Superior temporal gyrus (tissue), 1 donor: ENCODE results near the gene RAB20.
"Not testable (repeated sequence)": the region's sequence is repeated elsewhere in the genome, so short reads cannot be mapped to it uniquely, and the experiment has no call there.

ENCODE experiments used
- DNase-seq: peaks from one replicate; pipeline ENCODE4 v3.0.0-alpha.2; 2016; ENCODE audit errors: extremely low spot score

The RAB20 gene

DNA sequence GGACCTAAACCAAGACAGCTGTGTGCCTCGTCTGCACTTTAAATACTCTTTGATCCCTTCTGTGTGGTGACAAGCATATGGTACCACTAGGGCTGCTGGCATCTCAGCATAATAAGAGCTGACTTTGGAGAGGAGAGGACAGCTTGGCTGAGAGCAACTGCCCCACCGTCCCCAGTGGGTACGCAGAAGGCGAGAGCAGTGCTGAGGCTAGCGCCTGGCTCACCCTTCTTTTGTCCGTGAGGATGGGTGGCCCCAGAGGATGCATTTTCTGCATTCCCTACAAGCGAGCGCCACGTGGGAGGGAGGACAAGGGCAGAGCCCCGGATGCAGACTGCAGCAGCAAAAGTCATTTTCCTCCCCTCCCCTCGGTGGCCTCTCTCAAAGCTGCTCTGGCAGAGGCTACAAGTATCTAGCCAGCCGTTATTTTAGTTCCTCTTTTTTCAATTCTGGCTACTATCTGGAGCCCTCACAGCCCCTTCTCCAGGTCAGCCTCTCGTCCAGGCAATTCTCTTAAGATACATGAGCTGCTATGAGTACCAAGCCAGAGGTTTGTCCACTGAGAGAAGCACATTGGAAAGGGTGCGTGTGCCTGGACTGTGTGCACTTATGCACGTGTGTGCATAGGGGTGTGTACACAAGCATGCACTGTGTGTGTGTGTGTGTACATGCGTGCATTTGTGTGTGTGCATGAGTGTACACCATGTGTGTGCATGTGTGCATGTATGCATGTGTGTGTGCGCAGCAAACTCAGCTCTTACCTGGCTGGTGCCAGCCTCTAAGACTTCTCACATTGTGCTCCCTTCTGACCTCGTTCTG is 51.3 kb downstream of the RAB20 start:
- DNase-seq: no peak

DNA sequence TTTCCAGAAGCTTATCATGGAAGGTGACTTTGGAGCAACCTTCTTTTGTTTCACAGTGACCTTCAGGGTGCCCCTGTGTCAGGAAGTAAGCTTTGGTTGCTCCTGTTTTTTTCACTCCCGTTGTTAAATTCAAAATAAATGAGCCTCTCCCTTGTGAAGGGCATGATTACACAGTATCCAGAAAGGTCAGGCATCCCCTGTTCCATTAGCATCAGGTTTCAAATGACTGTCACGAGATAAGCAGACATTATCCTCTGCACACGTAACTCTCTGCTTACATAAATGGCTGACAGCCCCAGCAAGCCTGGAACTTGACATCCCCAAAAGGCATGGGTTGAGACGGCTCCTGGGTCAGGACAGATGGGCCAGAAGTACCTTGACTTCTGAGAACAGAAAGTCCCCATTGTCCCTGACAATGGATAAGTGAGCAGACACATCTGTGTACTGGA is 52.0 kb downstream of the RAB20 start:
- DNase-seq: no peak

DNA sequence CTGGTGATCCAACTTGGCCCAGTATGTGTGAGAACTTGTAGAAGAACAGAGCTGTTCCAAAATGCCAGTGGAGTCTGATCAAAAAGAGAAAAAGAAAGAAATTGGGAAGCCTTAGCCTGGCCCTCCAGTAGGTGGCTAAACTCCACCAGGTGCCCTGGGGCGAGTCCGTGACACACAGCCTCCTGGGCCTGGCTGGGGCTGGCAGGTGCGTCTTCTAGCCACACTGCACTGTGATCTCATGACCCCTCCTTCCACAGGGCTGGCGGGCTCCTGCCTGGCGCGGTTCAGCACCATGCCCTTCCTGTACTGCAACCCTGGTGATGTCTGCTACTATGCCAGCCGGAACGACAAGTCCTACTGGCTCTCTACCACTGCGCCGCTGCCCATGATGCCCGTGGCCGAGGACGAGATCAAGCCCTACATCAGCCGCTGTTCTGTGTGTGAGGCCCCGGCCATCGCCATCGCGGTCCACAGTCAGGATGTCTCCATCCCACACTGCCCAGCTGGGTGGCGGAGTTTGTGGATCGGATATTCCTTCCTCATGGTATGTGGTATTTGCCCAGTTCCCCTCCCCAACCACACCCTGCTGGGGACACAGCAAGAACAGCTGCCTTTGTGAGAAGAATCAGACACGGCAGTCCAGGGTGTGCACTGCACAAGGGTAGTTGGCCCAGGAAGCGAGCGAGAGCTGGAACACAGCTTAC is 53.7 kb downstream of the RAB20 start:
- DNase-seq: no peak

DNA sequence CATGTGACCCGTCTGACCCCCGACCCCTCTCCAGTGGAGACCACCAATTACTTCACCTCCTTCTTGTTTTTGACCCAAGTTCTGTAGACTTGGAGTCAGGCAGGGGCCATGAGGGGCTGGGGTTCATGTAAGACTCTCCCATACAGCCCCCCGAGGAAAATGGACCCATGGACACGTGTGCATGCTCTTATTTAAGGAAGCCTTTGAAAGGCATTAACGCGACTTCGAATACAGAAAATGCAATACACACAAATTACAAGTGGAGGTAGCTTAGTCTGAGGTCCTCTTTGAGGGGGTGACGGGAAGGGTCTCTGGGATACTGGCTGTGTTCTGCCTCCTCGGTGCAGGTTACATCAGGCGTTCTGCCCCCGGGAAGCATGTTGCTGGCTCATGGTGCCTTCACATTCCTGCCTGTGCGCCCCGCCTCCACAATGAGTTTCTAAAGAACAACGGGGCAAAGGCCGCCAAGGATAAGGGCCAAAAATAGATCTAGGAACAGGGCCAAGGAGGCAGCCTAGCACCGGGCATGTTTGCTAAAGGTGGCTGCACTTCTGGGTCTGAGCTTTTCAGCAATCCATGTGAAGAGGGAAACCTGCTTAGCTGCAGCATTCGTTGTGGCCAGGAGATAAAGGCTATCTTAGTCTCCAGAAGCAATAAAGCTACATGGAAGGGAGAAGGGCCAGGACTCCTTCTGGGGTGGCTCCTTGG is 54.5 kb downstream of the RAB20 start:
- no peak for DNase-seq

DNA sequence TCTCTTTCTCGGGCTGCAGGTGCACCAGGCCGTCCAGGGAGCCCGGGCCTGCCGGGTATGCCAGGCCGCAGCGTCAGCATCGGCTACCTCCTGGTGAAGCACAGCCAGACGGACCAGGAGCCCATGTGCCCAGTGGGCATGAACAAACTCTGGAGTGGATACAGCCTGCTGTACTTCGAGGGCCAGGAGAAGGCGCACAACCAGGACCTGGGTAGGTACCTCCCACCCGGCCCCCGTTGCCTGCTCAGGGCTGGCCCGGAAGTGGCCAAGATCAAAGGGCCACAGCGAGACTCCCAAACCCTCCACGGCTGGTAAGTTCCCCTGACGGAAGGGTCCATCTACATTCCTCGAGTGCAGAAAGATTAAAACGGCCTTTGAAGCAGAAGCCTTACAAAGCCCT is 55.1 kb downstream of the RAB20 start:
- no peak for DNase-seq

DNA sequence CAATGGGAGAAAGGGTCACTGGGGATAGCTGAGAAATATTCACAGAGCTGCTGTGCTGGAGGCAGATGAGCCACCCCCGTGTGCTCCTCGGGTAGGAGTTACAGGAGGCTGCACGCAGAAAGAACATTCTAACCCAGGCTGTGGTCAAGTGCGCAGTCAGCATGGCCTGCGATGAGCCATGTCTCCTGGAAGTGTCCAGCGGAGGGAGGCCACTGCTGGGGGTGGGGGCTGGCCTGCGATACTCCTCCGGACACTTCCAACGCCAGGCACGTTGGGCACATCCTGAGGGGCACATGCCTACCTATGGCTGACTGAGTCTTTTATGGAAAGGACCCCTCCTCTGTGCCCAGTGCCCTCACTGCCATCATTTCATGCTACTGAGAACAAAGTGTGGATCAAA is 55.9 kb downstream of the RAB20 start:
- DNase-seq: no peak

DNA sequence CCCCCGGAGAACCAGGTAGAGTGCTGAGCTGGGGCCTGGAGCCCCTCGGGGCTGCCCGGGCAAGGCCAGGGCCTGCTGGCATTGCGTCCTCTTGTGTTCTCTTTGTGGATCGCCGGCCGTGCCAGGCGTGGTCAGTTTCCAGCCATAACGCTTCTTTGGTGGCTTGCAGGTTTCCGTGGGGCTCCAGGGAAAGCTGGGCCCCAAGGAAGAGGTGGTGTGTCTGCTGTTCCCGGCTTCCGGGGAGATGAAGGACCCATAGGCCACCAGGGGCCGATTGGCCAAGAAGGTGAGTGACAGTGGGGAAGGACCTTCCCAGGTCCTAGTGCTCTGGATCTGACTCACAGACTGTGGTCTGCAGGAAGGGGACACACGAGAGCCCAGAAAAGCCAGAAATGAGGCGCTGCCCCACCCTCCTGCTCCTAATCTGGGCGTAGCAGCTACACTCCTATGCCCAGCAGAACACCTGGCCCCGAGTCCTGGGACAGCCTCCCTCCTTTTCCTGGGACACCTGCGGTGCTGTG is 57.5 kb downstream of the RAB20 start:
- DNase-seq: no peak

DNA sequence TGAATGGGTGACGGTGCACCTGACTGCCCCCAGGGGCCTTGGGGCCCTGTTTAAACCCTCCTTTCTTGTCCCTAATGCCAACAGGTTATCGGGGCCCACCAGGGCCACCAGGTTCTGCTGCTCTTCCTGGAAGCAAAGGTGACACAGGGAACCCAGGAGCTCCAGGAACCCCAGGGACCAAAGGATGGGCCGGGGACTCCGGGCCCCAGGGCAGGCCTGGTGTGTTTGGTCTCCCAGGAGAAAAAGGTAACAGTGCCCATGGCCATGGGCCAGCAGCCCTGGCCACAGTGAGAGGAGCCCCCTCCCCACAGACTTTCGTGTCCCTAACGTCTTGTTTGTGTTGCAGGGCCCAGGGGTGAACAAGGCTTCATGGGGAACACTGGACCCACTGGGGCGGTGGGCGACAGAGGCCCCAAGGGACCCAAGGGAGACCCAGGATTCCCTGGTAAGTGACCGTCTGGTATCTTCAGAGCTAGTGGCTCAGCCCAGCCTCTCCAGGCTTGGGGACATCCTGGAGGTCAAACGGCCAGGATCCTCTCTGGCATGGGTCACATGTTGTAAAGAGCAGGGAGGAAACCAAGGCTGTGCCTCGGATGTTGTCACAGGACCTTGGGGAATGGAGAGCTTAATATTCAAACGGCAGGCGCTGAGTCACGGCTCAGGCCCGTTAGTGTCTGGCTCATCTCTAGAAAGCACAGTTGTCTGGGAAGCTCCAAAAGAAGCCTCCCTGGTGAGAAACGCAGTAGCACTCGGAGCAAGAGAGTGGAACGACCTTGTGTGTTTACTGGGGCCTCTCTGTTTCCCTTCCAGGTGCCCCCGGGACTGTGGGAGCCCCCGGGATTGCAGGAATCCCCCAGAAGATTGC is 58.3 kb downstream of the RAB20 start:
- no peak for DNase-seq

DNA sequence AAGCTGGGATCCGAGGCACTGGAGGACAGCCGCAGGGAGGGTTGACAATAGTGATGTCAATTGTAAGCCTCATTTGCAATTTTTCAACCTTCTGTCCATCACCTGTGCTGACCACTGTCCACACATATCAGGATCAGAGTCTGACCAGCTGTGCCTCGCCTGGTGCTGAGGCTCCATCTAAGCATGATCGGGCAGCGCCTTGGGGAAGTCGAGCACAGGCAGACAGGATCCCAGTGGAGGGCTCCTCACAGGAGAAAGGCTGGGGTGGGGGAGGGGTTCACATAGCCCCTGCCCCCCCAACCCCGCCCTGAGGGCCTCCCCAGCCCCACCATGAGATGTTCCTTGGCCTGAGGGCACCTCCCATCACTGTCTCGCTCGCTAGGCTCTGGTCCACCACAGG is 60.3 kb downstream of the RAB20 start:
- DNase-seq: no peak

DNA sequence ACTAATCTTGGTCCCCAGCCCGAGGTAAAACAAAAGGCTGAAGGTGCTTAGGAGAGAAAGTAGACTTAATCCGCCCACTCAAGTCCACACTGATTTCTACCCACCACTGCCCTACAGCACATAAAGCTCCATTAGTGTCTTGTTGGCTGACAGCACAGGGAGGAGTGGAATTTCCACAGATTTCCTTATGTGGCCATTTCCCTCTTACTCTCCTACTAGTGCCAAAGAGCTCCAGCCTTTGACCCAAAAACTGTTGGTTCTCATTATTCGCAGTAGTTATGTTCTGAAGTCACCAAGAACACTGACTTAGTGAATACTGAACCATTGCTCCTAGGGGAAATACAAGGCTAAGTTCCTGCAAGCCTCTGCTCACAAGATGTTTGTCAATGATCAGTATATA is 61.2 kb downstream of the RAB20 start:
- DNase-seq: no peak

DNA sequence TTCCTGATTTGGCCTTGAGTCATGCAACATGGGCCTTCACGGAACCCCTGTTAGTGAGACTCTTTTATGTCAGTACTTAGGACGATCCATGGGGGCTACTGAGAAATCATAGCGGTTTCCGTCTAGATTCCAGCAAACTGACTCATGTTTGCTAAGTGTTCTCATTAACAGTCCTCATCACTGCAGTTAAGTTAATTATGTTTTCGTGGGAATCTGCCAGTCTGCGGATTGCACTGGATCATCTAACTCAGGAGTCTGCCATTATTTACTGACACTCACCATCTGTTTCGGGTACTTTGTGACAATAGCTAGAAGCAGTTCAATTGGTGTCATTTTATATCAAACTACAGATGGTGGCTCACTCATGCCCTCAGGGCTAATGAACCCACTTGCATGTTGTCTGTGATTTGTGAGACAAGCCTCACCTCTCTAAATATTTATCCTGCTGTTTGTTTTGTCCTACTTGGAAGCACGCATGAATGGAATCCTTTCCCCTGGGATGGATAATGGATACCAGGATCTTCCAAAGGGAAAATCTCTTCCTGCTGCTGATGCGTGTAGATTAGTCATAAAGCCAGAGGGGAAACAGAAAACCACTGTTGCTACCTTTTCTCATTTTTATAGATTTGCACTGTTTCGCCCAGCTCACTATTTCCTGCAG is 61.8 kb downstream of the RAB20 start:
- no peak for DNase-seq

DNA sequence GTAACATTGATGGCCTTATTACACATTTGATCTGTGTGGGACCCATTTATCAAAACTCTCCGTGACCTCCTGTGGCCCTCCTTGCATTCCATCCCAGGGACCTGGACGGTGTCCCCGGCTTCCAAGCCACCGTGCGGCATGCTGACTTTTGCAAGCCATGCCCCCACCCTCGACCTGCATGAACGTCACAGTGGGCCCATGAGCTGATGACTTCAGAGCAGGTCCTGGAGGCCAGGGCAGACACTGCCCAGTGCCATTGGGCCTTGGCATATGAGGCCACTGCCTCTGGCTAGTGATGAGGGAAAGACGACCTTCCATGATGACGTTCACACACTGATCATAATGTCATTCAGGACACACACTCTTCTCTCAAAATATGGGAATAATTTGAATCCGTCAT is 62.8 kb downstream of the RAB20 start:
- no peak for DNase-seq

DNA sequence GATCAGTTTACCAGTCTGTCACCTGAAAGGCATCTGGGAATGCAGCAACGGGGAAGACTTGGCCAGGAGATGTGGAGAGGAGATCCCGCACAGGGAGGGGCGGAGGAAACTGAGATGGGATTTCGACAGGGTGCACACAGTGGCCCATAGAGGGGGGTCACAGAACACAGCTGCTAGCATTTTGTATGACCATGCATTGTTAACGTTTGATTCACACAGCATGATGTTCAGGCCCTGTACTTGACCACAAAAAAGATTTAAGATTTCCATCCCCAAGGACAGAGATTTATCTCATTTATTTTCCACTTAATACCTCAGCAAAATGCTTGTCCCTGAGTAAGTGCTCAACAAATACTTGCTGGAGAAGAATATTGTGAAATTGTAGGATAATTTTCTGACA is 63.2 kb downstream of the RAB20 start:
- no peak for DNase-seq

DNA sequence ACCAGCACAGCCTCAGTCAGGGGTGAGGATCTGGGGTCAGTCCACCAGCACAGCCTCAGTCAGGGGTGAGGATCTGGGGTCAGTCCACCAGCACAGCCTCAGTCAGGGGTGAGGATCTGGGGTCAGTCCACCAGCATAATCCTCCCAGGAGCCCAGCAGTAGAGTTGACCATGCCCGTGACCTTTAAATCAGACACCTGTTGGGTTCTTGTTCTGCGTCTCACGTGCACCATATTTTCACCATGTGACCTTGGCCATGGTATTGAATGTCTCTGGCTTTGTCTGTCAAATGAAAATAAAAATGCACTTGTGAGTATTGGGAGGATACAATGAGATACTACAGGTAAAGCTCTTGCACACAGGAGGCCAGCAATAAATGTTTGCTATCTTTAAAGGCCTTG is 63.6 kb downstream of the RAB20 start:
- DNase-seq: not testable (repeated sequence)

DNA sequence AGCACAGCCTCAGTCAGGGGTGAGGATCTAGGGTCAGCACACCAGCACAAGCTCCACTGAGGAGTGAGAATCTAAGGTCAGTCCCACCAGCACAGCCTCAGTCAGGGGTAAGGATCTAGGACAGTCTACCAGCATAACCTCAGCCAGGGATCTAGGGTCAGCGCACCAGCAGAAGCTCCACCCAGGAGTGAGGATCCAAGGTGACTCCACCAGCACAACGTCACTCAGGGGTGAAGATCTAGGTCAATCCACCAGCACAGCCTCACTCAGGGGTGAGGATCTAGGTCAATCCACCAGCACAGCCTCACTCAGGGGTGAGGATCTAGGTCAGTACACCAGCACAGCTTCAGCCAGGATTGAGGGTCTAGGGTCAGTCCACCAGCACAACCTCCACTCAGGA is 64.5 kb downstream of the RAB20 start:
- DNase-seq: no peak

DNA sequence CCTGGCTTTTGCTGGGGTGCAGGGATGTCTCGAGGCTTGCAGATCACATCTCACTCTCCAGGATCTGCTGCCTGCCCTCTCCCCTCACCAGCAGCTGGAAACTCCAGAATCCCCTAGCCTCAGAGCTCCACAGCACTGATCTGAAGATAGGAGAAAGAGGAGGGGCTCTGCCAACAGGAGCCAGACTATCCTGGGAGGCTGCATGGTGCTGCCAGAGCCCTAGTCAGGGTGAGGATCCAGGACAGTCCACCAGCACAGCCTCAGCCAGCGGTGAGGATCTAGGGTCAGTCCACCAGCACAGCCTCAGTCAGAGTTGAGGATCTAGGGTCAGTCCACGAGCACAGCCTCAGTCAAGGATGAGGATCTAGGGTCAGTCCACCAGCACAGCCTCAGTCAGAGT is 65.2 kb downstream of the RAB20 start:
- no peak for DNase-seq

DNA sequence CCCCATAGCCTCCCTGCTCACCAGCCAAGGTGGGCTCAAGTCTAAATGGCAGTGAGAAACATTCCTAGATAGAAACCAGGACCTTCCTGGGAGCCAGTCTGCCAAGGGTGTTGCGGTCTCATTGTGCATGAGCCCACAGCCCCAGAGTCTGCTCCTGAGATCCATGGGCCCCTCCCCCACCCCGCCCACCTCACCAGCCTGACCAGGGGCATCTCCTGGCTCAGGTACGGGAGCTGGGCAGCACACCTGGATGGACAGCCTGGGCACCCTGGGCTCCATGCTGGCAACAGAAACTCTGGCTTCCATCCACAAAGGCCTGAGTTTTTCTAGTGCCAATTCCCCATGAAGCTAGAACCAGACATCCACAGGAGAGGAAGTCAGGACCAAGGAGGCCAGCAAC is 65.6 kb downstream of the RAB20 start:
- no peak for DNase-seq

DNA sequence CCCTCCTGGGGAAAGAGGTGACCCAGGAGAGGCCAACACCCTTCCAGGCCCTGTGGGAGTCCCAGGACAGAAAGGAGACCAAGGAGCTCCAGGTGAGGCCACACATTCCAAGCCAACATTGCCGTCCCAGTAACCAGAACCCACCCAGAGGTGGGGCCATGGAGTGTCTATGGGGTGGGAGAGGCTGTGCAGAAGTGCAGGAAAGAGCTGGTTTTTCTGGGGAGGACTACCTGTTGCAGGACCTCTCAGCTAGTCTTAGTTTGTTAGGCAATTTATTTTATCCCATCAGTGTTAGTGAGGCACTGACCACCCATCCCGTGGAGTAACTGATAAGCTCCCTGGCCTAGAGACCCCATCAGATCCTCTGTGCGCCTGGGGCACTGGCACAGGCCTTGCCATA is 66.1 kb downstream of the RAB20 start:
- DNase-seq: no peak

DNA sequence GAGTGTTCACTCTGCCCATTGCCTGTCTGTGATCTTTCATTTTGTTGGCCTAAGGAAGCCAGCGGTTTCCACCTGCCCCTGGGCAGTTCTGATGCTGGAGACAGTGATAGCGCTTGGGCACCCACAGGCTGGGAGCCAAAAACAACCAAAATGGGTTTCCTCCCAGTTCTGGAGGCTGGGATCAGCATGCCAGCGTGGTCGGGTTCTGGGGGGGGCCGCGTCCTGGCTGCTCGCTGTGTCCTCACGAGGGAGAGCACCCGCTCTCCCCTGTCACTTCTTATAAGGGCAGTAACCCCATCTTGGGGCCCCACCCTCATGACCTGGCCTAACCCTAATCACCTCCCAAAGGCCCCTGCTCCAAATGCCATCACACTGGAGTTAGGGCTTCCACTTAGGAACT is 67.9 kb downstream of the RAB20 start:
- no peak for DNase-seq

DNA sequence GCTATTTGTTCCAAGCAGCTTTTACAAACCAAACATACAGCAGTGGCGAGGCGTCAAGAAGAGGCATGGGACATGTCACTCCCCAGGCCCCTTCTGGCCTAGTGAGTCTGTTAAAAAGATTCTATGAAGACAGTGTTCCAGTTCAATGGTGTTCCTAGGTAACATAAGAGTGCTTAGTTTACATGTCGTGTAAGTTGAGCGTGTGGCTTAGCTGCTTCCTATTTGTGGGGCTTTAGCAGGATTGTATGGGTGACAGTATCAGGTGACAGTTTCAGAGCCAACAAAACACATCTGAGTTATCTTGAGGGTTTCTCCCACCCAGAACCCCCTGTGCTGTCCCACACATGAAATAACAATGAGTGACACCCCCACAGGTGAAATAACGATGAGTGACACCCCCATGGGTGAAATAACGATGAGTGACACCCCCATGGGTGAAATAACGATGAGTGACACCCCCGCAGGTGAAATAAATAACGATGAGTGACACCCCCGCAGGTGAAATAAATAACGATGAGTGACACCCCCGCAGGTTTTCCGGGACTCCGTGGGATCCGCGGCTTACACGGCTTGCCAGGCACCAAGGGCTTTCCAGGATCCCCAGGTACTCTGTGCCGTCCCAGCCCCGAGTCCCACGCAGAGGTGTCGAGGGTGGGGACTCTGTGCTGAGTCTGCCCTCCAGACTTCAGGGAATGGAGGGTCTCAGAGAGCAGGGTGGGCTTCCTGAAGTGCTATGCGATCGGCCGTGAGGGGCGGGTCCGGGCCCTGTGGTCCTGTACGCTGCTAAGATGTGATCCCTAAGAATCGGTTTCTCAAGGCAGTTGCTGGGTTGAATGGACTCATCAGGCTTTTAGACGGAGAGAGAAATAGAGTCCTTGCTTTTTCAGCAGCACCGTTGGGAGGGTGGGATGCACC is 68.6 kb downstream of the RAB20 start:
- DNase-seq: no peak
